GM12872 (cell line): Measurements from ENCODE around the gene TCEANC2.

Source experiments
- CTCF ChIP-seq: IDR thresholded peaks from 3 replicates; pipeline ENCODE4 v1.5.1; 2011; ENCODE audit warnings: low read depth, mild to moderate bottlenecking, low read length, moderate library complexity; ENCODE audit not compliant: insufficient read depth

The TCEANC2 gene

GRCh38 chr1:54046671-54047383, 6.6 kb upstream of the TCEANC2 start:
- TF ChIP-seq CTCF = no peak

GRCh38 chr1:54047384-54048305, 5.8 kb upstream of the TCEANC2 start:
- TF ChIP-seq CTCF = no peak

- TF ChIP-seq CTCF = no peak
These were observed 1.4 kb upstream of the TCEANC2 start for GRCh38 chr1:54051933-54052430.

GRCh38 chr1:54052431-54052933, 926 bp upstream of the TCEANC2 start:
- no peak for TF ChIP-seq CTCF

GRCh38 chr1:54053745-54054437, 483 bp downstream of the TCEANC2 start:
- TF ChIP-seq CTCF = no peak

GRCh38 chr1:54054438-54054749, 986 bp downstream of the TCEANC2 start:
- TF ChIP-seq CTCF = no peak

- no peak for TF ChIP-seq CTCF
These were observed 10.9 kb downstream of the TCEANC2 start for GRCh38 chr1:54064299-54064698.
